ENCODE measurements around the gene COPS2. TPM values are rescaled to one million over a fixed set of nuclear protein-coding genes. Genes with fewer than 3 reads are reported as not detected.

The COPS2 gene
- 21.3 and 27.7 TPM in 2 replicates for polyA plus RNA-seq (2012; rRNA removed)
- polyA plus RNA-seq (2012; cell fraction: cytosol; rRNA removed): 38.9 and 50.1 TPM in 2 replicates
- polyA plus RNA-seq (2012; cell fraction: nucleus; rRNA removed): 7.9 and 17.5 TPM in 2 replicates

DNA sequence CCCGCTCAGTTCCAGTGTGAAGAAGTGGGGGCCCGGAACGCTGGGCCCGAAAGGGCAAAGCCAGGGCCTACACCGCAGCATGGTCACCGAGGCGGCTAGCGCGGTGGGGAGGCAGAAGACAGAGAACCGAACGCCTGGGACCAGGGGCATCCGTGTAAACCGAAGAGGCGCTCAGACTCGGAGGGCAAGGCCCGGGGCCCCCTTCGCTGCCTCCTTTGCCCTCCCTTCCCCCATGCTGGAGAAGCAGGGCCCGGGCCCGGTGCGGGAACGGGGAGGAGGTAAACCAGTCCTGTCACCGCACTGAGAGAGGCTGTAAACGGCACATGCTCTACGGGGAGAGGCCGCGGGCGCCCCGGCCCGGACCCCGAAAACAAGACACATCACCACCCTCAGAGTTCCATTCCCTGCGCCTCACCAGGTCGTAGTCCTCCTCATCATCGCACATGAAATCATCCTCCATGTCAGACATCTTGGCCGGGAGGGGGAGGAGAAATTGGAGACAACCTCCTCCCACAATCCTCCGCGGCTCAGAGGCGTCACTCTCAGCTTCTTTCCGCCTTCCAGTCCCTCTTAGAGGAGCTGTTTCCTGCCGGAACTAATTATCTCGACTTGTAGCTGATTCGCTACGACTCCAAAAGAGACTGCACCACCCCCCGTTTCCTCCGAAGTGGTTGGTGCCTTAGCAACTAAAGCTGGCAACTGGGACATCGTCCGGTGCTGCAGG, at the start of gene COPS2:
TSS of gene COPS2 (minus strand) at position 490 of the 724 bp plus-strand sequence. CDS start at position 469, 21 bp downstream.
- CTCF ChIA-PET: interaction anchor here (0.6 to 3.5 kb wide), 6 partner anchors 9 to 990 kb away, joined by 3 to 27 read pairs (median 4); no protein-coding TSS in a partner anchor
- peaks cover 0 to 14% of the 10 kb centered on the region in 2 experiments for H3K36me3 ChIP-seq (replicated peaks in 1 of 2; ENCODE audit: control insufficient read depth in 1 of 2, insufficient read depth in 2 of 2, low read length in 1 of 2)
- TF ChIP-seq, protein P1, sequence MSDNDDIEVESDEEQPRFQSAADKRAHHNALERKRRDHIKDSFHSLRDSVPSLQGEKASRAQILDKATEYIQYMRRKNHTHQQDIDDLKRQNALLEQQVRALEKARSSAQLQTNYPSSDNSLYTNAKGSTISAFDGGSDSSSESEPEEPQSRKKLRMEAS (IDR thresholded peaks at IDR 0.05; ENCODE audit: low read depth): peak; percentile 88
- TF ChIP-seq, protein P2, sequence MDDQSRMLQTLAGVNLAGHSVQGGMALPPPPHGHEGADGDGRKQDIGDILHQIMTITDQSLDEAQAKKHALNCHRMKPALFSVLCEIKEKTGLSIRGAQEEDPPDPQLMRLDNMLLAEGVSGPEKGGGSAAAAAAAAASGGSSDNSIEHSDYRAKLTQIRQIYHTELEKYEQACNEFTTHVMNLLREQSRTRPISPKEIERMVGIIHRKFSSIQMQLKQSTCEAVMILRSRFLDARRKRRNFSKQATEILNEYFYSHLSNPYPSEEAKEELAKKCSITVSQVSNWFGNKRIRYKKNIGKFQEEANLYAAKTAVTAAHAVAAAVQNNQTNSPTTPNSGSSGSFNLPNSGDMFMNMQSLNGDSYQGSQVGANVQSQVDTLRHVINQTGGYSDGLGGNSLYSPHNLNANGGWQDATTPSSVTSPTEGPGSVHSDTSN (IDR thresholded peaks at IDR 0.05): peak; percentile 79
- TF ChIP-seq NFIC (IDR thresholded peaks at IDR 0.05; ENCODE audit: borderline replicate concordance): peak; percentile 24; the same call in 1 of the 2 replicates
- no peak for TF ChIP-seq FOXJ3 (CRISPR knock-in tag; IDR thresholded peaks at IDR 0.05)
- TF ChIP-seq RXRA (IDR thresholded peaks at IDR 0.05; ENCODE audit: borderline replicate concordance, low read depth): no peak
- peak; percentile 92; the same call in 1 of the 2 replicates for TF ChIP-seq SIN3A (IDR thresholded peaks at IDR 0.05; ENCODE audit: borderline replicate concordance, low read depth, low read length)
- no peak for TF ChIP-seq SMC3 (IDR thresholded peaks at IDR 0.05; ENCODE audit: low read depth, low read length)
- peak; percentile 94 for TF ChIP-seq MXI1 (IDR thresholded peaks at IDR 0.05; ENCODE audit: low read depth, low read length)
- peak; percentile 86 for TF ChIP-seq ELF1 (IDR thresholded peaks at IDR 0.05)
- TF ChIP-seq TCF12 (IDR thresholded peaks at IDR 0.05): peak; percentile 55; the same call in 1 of the 2 replicates
- no peak for TF ChIP-seq GATA2 (CRISPR knock-in tag; IDR thresholded peaks at IDR 0.05)
- TF ChIP-seq FOXM1 (IDR thresholded peaks at IDR 0.05; ENCODE audit: low read depth): no peak
- peak; percentile 80 for TF ChIP-seq RFX5 (IDR thresholded peaks at IDR 0.05; ENCODE audit: low read length)
- TF ChIP-seq, protein P3, sequence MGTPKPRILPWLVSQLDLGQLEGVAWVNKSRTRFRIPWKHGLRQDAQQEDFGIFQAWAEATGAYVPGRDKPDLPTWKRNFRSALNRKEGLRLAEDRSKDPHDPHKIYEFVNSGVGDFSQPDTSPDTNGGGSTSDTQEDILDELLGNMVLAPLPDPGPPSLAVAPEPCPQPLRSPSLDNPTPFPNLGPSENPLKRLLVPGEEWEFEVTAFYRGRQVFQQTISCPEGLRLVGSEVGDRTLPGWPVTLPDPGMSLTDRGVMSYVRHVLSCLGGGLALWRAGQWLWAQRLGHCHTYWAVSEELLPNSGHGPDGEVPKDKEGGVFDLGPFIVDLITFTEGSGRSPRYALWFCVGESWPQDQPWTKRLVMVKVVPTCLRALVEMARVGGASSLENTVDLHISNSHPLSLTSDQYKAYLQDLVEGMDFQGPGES (IDR thresholded peaks at IDR 0.05; ENCODE audit: low read depth, low read length): no peak; the same call in 1 of the 2 replicates
- TF ChIP-seq EZH2phosphoT487 (IDR thresholded peaks at IDR 0.05; ENCODE audit: borderline replicate concordance, low read depth): no peak
- no peak; the same call in 1 of the 2 replicates for TF ChIP-seq RAD21 (IDR thresholded peaks at IDR 0.05; ENCODE audit: low read length)
- TF ChIP-seq FOSL2 (IDR thresholded peaks at IDR 0.05; ENCODE audit: borderline replicate concordance, low read depth): no peak
- TF ChIP-seq GABPA (IDR thresholded peaks at IDR 0.05; ENCODE audit: low read depth): peak; percentile 98
- peak in 1 of 2 experiments; percentile 51; a peak in 1 of 4 replicates for TF ChIP-seq EP300 (IDR thresholded peaks at IDR 0.05; ENCODE audit: borderline replicate concordance in 1 of 2, low read depth in 1 of 2, low read length in 1 of 2)
- TF ChIP-seq, protein P4, sequence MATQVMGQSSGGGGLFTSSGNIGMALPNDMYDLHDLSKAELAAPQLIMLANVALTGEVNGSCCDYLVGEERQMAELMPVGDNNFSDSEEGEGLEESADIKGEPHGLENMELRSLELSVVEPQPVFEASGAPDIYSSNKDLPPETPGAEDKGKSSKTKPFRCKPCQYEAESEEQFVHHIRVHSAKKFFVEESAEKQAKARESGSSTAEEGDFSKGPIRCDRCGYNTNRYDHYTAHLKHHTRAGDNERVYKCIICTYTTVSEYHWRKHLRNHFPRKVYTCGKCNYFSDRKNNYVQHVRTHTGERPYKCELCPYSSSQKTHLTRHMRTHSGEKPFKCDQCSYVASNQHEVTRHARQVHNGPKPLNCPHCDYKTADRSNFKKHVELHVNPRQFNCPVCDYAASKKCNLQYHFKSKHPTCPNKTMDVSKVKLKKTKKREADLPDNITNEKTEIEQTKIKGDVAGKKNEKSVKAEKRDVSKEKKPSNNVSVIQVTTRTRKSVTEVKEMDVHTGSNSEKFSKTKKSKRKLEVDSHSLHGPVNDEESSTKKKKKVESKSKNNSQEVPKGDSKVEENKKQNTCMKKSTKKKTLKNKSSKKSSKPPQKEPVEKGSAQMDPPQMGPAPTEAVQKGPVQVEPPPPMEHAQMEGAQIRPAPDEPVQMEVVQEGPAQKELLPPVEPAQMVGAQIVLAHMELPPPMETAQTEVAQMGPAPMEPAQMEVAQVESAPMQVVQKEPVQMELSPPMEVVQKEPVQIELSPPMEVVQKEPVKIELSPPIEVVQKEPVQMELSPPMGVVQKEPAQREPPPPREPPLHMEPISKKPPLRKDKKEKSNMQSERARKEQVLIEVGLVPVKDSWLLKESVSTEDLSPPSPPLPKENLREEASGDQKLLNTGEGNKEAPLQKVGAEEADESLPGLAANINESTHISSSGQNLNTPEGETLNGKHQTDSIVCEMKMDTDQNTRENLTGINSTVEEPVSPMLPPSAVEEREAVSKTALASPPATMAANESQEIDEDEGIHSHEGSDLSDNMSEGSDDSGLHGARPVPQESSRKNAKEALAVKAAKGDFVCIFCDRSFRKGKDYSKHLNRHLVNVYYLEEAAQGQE (IDR thresholded peaks at IDR 0.05; ENCODE audit: low read depth, low read length): peak; percentile 29; the same call in 1 of the 2 replicates
- TF ChIP-seq CHD2 (IDR thresholded peaks at IDR 0.05; ENCODE audit: low read length, partially characterized antibody): peak; percentile 95
- TF ChIP-seq JUND (IDR thresholded peaks at IDR 0.05): 0 out of 2 replicates have a peak, but pooled peaks have one; percentile 11
- TF ChIP-seq, protein P5, sequence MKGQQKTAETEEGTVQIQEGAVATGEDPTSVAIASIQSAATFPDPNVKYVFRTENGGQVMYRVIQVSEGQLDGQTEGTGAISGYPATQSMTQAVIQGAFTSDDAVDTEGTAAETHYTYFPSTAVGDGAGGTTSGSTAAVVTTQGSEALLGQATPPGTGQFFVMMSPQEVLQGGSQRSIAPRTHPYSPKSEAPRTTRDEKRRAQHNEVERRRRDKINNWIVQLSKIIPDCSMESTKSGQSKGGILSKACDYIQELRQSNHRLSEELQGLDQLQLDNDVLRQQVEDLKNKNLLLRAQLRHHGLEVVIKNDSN (IDR thresholded peaks at IDR 0.05; ENCODE audit: borderline replicate concordance, low read depth): peak; percentile 11; the same call in 1 of the 2 replicates
- no peak for TF ChIP-seq MEF2A (IDR thresholded peaks at IDR 0.05; ENCODE audit: borderline replicate concordance, low read depth)
- peak; percentile 88; the same call in 1 of the 2 replicates for TF ChIP-seq TAF1 (IDR thresholded peaks at IDR 0.05; ENCODE audit: borderline replicate concordance, low read depth, low read length)

More for the DNA sequence above, at the start of gene COPS2:
- H3K27me3 ChIP-seq (ENCODE audit: insufficient read depth): no peaks in the 10 kb centered on the region
- POLR2A ChIA-PET: interaction anchor here (1.1 to 1.9 kb wide), 4 partner anchors 14 to 277 kb away, joined by 6 to 19 read pairs (median 8); partner anchors contain the start of genes EID1, GALK2, SECISBP2L and SHC4
- H3K79me2 ChIP-seq (ENCODE audit: insufficient read depth): peaks cover 80% of the 10 kb centered on the region
- peak within 1 kb of the TSS; percentile 72 for H3K4me2 ChIP-seq
- 1% methylated on average over 29 of the region's 46 CpGs for WGBS (ENCODE audit: low lambda C conversion rate)
- no peaks in the 10 kb centered on the region for H3K9me3 ChIP-seq
- peak within 1 kb of the TSS; percentile 95 for H3K9ac ChIP-seq
- H3F3A ChIP-seq (replicated peaks; ENCODE audit: insufficient read depth): peaks cover 11% of the 10 kb centered on the region
- peaks cover 33% of the 10 kb centered on the region for H4K20me1 ChIP-seq (ENCODE audit: insufficient read depth)
- no peaks in the 10 kb centered on the region for H3K9me2 ChIP-seq
- peak within 1 kb of the TSS; percentile 75 to 90 for H3K27ac ChIP-seq (ENCODE audit: low read depth in 2 of 2, low read length in 1 of 2)
- H2AFZ ChIP-seq (ENCODE audit: low read depth): peak within 1 kb of the TSS; percentile 96
- H3K4me1 ChIP-seq (ENCODE audit: control insufficient read depth in 1 of 2, insufficient read depth in 2 of 2, low read depth in 1 of 2, low read length in 1 of 2): peaks cover 4 to 7% of the 10 kb centered on the region in 2 experiments; a peak in 2 of 4 replicates
- peak; percentile 85 for DNase-seq
- peak within 1 kb of the TSS; percentile 96 to 97 for H3K4me3 ChIP-seq (ENCODE audit: low read depth in 2 of 2, low read length in 1 of 2)

Data from SK-N-SH (cell line).